HG02678 (cell line): Measurements from ENCODE around the gene C17orf113.
"Not testable (repeated sequence)": the region's sequence is repeated elsewhere in the genome, so short reads cannot be mapped to it uniquely, and the experiment has no call there.

ENCODE experiments used
- ATAC-seq: cut with Tn5 transposase; IDR thresholded peaks from one replicate; pipeline ENCODE4 v1.9.1; 2021; ENCODE audit warnings: mild to moderate bottlenecking, moderate library complexity; ENCODE audit not compliant: unreplicated experiment

Gene C17orf113

DNA sequence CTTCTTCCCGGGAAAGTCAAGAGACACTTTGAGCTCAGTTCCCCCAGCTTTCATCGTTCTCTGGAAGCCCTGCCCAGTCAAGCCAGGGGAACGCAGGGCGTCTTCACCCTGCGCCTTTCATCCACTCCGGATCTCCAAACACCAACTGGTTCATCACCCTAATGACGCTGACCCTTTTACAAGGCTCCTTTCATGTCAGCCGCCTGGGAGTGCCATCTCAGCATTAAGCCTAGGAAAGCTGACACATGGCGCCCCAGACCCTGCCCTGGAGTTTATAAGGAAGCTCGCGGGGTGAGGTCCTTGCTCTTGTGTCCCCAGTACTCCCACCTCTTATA is 32.6 kb downstream of the C17orf113 start:
- no peak for ATAC-seq

DNA sequence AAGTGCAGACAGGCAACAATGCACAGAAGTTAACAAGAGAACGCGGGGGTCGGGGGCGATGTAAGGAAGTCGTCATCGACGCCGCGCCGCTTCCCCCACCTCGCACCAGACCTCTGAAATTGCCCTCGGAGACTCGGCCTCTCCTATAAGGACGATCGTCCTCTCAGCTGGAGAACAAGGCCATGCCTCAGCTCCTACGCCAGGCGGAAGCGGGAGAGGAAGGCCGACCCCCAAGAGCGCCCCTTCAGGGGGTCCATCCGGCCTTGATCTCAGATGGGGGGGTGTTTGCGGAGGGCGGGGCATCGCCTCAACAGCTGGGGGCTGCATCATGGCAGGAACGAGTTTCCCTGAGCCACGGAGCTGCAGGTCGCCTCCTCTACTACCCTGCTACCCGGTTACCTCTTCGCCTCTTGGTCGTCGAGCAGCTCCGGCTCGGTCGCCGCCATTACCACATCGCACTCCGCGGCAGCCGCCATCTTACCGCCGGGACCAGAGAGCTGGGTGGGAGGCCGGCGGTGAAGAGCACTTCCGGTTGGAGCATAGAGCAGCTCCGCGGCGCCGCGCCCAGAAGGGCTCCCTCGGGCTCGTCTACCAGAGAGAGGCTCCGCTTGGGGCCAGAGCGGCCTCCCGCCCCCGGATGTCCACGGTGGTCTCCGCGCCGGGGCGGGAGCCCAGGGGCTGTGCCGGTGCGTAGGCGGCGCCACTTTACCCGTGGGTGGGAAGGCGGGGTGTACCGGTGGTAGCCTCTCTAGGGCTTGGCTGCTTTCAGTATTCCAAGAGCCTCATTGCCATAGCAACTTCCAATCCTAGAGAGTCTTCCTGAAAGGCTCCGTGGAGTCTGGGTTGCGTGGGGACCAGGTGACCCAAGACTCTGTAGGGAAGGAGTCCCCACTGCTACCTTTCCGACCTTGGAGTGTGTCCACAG is 33.2 kb downstream of the C17orf113 start, which contains the start of gene DNAJC7:
Gene DNAJC7 (minus strand): TSS at position 499 of the 925 bp plus-strand sequence. CDS start 23 bp downstream, at position 476.
- ATAC-seq: peak; percentile 88

DNA sequence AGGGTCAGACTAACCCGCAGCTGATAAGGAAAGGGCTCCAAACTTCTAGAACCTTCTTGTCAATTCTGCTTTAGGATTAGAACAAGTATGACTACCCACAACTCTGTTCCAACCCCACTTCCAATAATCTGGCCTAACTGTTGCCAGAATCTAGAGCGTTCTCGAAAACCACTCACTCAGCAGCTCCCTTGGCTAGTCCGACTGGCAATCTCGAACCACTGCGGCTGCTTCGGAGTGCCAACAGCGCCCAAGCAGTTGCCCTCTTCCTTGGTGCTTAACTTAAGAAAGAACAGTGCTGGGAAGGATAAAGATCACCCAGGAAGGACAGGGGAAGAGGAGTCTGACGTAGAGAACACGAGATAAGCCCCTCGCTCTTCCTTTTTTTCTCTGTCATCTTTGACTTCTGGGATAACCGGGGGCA is 34.0 kb downstream of the C17orf113 start:
- ATAC-seq: no peak

DNA sequence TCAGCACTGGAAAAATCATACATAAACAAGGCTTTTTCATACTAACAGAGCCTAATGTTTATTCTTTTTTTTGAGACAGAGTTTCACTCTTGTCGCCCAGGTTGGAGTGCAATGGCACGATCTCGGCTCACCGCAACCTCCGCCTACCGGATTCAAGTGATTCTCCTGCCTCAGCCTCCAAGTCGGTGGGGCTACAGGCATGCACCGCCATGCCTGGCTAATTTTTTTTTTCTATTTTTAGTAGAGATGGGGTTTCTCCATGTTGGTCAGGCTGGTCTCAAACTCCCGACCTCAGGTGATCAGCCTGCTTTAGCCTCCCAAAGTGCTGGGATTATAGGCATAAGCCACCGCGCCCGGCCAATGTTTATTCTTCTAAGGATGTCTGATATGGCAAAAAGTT is 36.7 kb downstream of the C17orf113 start:
- ATAC-seq: not testable (repeated sequence)

DNA sequence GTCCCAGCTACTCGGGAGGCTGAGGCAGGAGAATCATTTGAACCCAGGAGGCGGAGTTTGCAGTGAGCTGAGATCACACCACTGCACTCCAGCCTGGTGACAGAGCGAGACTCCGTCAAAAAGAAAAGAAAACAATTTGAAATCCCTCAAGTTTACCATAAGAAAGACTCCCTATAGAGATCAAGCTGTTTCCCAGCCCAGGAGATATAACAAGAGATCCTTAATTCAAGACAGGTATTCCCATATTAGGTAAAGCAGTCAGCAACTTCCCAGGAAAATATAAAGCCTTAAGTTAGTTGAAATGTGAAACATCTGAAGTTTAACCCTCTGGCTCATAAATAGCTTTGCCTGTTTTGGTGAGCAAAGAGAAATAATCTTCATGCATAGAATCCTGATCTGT is 38.0 kb downstream of the C17orf113 start:
- not testable (repeated sequence) for ATAC-seq

DNA sequence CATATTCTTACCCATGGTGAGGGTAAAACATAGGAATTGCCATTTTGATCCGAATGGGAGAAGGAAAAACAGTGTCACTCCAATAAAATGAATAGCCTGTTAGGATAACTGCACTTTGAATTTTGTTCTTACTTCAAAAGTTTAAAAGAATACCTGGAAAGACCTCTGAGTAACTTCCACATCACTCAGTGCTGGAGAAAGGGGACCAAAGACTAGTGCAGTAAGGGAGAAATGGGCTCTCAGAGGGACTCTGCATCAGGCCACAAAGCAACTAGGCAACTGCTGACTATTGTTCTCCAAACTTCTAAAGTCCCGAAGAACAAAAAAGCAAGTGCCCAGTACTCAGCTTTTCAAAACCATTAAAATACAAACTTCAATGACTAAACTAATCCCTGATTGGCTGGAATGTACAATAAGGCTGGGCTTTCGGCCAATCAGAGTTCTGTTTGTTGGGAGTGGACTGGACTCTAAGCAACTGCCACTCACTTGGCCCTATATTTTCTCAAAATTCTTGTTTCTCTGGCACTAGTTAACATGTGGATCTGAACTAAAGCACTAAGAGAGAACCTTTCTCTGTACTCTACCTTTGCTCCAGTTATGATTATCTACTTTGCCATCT is 39.4 kb downstream of the C17orf113 start:
- no peak for ATAC-seq

DNA sequence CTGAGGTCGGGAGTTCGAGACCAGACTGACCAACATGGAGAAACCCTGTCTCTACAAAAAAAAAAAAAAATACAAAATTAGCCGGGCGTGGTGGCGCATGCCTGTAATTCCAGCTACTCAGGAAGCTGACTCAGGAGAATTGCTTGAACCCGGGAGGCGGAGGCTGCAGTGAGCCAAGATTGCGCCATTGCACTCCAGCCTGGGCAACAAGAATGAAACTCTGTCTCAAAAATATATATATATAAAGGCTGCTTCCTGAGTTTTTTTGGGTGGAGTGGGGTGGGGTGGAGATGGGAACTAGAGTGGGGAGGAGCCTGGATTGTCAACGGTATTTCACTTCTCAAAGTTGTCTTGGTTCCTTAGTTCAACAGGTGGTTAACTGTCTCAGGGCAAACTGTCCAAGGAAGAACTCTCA is 40.1 kb downstream of the C17orf113 start:
- not testable (repeated sequence) for ATAC-seq

DNA sequence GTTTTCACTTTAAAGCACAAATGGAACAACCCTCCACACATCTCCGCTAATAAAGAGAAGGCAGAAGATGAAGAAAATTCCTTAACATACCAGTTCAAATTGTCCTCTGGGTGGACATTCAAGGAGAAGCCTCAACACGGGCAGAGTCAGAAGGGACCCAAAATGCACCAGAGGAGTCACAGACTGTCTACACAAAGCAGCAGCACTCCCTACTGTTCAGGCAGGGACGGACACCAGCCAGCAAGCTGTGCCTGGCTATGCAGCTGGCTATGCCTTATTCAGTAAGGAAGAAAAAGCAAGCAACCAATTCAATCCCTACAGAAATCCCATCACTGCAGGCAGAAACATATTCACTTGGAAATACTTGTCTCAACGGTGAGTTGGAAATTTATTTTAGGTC is 41.2 kb downstream of the C17orf113 start:
- no peak for ATAC-seq

DNA sequence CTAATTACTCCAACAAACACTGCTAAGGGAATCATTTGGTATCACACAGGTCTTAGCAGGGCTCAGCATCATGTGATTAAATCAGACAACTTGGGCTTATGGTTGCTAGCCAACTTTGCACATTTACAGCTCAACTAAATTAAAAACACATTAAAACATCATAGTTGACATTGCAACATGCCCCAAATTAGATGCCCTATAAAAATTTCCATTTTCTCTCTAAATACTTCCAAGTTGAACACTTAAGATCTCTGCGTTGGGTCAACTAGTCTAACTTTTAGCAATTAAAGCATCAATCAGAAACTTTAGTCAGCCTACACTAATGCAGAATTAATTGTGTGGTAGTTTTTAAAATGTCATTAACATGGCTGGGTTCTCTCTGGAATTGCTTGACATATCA is 45.2 kb downstream of the C17orf113 start:
- no peak for ATAC-seq

DNA sequence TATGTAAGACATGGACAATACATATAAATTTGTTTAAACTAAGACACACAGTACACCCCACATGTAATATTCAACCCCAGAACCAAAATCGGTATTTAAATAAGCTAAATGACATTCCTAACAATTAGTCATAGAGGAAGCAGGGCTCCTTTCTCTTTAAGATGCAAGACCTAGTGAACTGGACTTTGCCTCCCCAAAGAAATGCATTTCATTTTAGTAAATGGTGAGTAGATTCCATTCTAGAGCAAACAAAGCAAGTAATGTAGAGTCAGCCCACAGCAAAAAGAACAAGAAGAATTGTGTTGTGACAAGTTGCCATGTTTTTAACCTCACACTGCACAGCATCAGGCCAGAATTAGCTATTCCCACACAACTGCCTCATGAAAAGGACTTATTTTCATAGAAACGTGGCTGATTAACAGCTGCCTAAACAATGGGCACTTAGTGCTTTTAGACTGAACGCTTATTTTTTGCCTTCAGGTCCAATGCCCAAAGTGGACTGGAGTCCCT is 47.6 kb downstream of the C17orf113 start:
- no peak for ATAC-seq

DNA sequence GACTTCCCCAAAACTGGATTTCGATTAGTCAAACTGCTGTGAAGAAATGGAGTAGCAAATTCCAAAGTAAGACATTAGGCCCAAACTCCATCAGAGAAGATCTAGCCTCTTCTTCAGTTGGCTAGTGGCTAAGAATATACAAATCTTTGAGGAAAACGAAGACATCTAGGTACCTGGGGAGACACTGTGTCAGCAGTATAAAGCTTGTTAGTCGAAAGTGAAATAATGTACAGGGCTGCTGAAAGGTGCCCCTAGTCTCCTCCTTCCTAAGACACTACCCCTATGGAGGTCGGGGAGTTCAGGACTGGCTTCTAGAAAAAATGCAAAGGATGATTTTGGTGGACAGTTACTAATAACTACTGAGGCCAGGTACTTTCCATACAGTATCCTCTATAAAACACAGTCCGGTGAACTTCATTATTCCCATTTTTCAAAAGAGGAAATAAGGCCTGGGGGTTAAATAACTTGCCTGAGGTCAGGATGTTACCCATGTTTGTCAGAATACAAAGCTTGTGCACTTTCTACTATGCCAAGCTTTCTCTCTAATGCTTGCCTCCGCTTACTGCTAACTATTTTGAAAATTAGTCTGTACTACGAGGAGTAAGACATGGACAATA is 48.1 kb downstream of the C17orf113 start:
- no peak for ATAC-seq

DNA sequence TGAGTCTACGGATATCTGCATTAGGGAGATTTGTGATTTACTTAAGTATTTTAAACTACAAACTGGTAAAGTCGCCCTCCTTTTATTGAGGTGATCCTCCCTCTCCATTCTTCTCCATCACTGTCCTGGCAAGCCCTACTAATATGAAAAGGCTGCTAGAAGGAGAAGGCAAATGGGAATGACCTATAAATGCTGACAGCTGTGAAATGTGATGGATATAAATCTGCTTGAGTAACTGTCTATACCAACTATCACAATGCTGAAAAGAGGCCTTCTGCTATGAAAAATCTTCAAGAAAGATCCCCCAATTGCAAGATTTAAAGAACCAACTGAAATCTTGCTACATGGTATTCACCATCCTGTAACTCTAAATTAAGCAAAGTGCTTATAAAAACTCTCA is 48.7 kb downstream of the C17orf113 start:
- ATAC-seq: no peak

DNA sequence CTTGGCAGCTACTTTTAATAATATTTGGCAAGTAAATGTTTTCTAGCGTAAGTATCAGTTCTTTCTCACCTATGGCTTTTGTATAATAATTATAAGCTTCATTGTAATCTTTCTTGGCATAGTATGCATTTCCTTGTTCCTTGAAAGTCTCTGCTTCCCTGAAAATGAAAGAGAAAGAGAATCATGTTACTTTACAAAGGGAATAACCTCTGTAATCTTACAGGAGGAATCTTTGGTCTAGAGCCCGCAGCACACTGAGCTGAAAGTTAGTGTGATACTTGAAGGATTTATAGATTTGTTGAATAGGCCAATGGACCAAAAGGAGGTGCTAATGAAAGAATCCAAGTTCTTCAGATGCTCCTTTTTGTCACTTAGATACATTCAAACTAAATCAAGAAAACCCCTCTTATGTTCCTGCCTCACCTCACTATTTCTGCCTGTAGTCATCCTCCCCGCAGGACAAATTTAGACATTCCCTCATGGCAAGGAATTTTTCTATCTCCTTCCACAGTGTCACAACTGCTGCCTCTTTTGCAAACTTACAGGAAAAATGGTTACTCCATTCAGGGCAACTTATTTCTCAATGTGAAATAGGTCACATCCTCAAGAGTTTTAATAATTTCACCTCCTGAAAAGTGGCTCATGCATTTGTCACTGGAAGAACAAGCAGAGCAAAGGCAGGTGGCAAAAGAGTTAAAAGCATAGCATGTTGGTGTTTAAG is 49.8 kb downstream of the C17orf113 start:
- ATAC-seq: no peak

DNA sequence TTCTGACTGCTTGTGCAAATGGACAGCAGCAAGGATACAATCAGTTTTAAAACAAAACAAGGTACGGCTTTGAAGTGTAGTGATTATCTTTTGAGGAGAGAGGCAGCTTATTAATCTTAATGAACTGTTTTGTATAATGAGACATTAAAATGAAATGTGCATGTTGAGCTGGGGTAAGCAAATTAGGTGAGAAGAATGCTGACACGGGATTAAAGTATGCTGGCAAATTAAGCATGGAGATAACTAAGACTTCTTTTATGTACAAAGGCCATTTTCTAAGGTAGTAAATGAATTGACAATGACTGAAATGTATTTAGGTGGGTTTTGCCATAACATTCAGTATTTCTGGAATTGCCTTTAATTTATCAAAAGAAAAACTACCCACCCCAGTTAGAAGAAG is 51.9 kb downstream of the C17orf113 start:
- no peak for ATAC-seq

DNA sequence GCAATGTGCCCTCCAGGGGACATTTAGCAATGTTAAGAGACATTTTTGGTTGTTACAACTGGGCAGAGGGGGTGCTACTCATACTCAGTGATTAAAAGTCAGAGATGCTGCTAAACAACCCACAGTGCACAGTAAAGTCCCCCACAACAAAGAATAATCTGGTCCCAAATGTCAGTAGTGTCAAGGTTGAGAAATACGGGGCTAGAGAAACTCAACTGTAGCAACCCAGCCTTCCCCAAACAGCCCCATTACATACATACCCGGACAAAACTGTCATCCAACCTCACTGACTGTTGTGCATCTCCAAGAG is 53.6 kb downstream of the C17orf113 start:
- ATAC-seq: no peak

DNA sequence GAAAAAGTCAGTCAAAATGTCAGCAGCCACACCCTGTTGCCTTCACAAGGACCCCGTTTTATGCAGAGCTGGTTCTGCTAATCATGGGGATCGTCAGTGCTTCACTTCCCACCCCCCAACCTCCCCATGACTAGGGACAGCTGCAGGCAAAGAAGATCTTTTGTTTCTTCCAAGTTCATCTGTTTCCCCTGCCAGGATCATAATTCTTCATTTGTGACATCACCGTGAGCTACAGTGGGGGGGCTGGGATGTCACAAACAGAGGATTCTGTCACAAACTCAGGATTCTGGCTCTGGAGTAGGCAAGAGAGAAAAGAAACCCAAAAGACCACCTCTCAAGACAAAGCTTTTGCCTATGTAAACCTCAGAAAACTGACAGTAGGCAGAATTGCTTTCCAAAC is 57.8 kb downstream of the C17orf113 start:
- ATAC-seq: no peak

DNA sequence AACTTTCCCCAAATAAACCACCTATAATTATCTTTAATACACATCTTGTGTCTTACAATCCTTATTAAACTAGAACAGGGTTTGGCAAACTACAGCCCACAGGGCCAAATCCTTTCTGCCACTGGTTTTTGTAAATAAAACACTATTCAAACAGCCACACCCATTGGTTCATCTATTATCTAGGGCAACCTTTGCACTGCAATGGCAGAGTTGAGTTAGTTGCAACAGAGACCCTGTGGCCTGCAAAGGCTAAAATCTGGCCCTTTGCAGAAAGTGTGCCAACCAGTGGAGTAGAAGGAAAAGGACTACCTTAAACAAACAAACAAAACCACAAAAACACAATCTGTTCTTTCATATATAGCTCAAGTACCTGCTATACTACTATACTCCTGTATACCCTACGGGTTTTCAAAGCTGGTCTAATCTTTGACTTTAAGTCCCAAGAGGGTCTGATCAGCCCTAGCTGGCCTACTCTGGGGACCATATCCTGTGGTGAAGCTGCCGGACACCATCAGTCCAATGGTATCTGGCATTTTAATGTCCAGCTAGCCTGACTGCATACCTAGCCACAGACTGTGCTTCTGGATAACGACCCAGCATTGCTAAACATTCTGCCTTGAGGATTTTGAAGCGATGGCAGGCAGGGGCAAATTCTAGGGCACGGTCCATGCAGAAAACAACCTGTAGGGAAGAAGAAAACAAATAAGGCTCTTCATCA is 60.5 kb downstream of the C17orf113 start:
- ATAC-seq: no peak

DNA sequence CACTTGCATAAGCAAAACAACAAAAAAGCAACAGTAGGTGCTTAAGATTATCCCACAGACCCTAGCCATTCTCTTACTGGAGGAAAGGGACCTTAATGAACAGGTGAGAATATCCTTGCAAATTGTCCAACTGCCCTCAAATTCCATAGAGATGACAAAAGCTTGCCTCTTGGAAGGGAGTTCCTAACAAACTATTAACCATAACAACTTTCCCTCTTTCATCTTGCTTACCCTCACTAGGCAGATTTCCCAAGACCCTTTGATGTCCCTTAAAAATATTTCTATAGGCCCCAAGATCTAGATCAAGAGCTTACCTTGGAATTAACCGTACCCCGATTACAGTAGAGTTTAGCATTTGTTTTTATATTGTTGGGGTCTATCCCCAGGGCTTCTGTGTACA is 62.0 kb downstream of the C17orf113 start:
- ATAC-seq: no peak
